AML-193 (cell line): ENCODE results near the gene TMEM208.

Experiments used
- DNase-seq, 2 experiments: peaks; one replicate each; lab custom pipeline; 2025; lab: John Stamatoyannopoulos, UW

TMEM208 gene

GRCh38 chr16:67252609-67253497, 25.9 kb downstream of the TMEM208 start:
- no peak for DNase-seq

- DNase-seq: no peak
Observed at GRCh38 chr16:67254801-67255552, 28.0 kb downstream of the TMEM208 start.

GRCh38 chr16:67255553-67256221, 28.8 kb downstream of the TMEM208 start:
- no peak for DNase-seq

GRCh38 chr16:67256701-67257230, 29.8 kb downstream of the TMEM208 start:
- no peak for DNase-seq

- DNase-seq: no peak
Observed at GRCh38 chr16:67257486-67258160, 30.7 kb downstream of the TMEM208 start.

GRCh38 chr16:67258161-67258835, 31.4 kb downstream of the TMEM208 start:
- DNase-seq: no peak

- no peak for DNase-seq
Observed at GRCh38 chr16:67259705-67260104, 32.8 kb downstream of the TMEM208 start.

- DNase-seq: peak; percentile 65 to 72
Observed at GRCh38 chr16:67260426-67261063, 33.6 kb downstream of the TMEM208 start.

- no peak for DNase-seq
Observed at GRCh38 chr16:67263201-67263600, 36.3 kb downstream of the TMEM208 start.

- no peak for DNase-seq
Observed at GRCh38 chr16:67264277-67264676, 37.3 kb downstream of the TMEM208 start.

- no peak for DNase-seq
Observed at GRCh38 chr16:67264866-67265265, 37.9 kb downstream of the TMEM208 start.

GRCh38 chr16:67265834-67266233, 38.9 kb downstream of the TMEM208 start:
- DNase-seq: no peak

GRCh38 chr16:67268136-67268579, 41.2 kb downstream of the TMEM208 start:
- DNase-seq: no peak

GRCh38 chr16:67269766-67270165, 42.8 kb downstream of the TMEM208 start:
- DNase-seq: no peak

- no peak for DNase-seq
Observed at GRCh38 chr16:67270931-67271338, 44.0 kb downstream of the TMEM208 start.

GRCh38 chr16:67271446-67271845, 44.5 kb downstream of the TMEM208 start:
- DNase-seq: no peak

- DNase-seq: no peak
Observed at GRCh38 chr16:67275321-67275720, 48.4 kb downstream of the TMEM208 start.

- peak; percentile 12 to 33 for DNase-seq
Observed at GRCh38 chr16:67277294-67277998, 50.5 kb downstream of the TMEM208 start.

- no peak for DNase-seq
Observed at GRCh38 chr16:67277999-67278772, 51.3 kb downstream of the TMEM208 start.
